Ectodermal cell (in vitro differentiated cells): ENCODE measurements around the gene TRIO.

ENCODE experiments used
- H3K27ac ChIP-seq: 2 replicates; pipeline ENCODE4 v1.7.0; 2013; ENCODE audit warnings: mild to moderate bottlenecking, low read depth, low read length; ENCODE audit not compliant: insufficient read depth, poor library complexity, severe bottlenecking
- H3K27me3 ChIP-seq: 2 replicates; pipeline ENCODE4 v1.7.0; 2013; ENCODE audit warnings: mild to moderate bottlenecking, low read length; ENCODE audit not compliant: insufficient read depth, control insufficient read depth, poor library complexity, severe bottlenecking
- H3K36me3 ChIP-seq: one replicate; pipeline ENCODE4 v1.7.0; 2013; ENCODE audit warnings: low read length; ENCODE audit not compliant: control insufficient read depth, insufficient read depth
- H3K4me1 ChIP-seq: one replicate; pipeline ENCODE4 v1.7.0; 2013; ENCODE audit warnings: low read length; ENCODE audit not compliant: control insufficient read depth, insufficient read depth
- H3K4me3 ChIP-seq: 2 replicates; pipeline ENCODE4 v1.7.0; 2013; ENCODE audit warnings: low read depth, low read length, control low read depth; ENCODE audit not compliant: insufficient read depth
- H3K9me3 ChIP-seq: 2 replicates; pipeline ENCODE4 v1.7.0; 2013; ENCODE audit warnings: mild to moderate bottlenecking, low read length, moderate library complexity; ENCODE audit not compliant: control insufficient read depth
- WGBS, 2 experiments: methylation state at CpG; one replicate each; pipeline ENCODE4 v1.1.7; 2013; ENCODE audit warnings: missing lambda C conversion rate in 2 of 2; 5-methylcytosine and 5-hydroxymethylcytosine counted together

TRIO gene

GRCh38 chr5:14497311-14497710 is 354.2 kb downstream of the TRIO start:
- Histone ChIP-seq H3K36me3 (peaks cover 15% of the 10 kb centered on the region), H3K4me1 (no peaks in the 10 kb centered on the region), H3K4me3 (no peak overlapping the region), H3K9me3 (no peaks in the 10 kb centered on the region), H3K27me3 (no peaks in the 10 kb centered on the region), H3K27ac (no peak overlapping the region)
- WGBS, 2 experiments: 96 to 98% methylated on average over 7 of the region's 7 CpGs

- no peaks in the 10 kb centered on the region for H3K27me3 ChIP-seq
- H3K27ac ChIP-seq: no peak overlapping the region
- no peaks in the 10 kb centered on the region for H3K9me3 ChIP-seq
- WGBS, 2 experiments: 93 to 96% methylated on average over 18 of the region's 18 CpGs
- H3K4me1 ChIP-seq: no peaks in the 10 kb centered on the region
- peaks cover 16% of the 10 kb centered on the region for H3K36me3 ChIP-seq
- no peak overlapping the region for H3K4me3 ChIP-seq
These were observed 358.5 kb downstream of the TRIO start for GRCh38 chr5:14501353-14502293.

- Histone ChIP-seq H3K9me3 (no peaks in the 10 kb centered on the region), H3K4me1 (no peaks in the 10 kb centered on the region), H3K4me3 (no peak overlapping the region), H3K27ac (no peak overlapping the region), H3K27me3 (no peaks in the 10 kb centered on the region), H3K36me3 (peaks cover 16% of the 10 kb centered on the region)
- 93% methylated on average over 10 of the region's 10 CpGs for WGBS, 2 experiments
These were observed 359.1 kb downstream of the TRIO start for GRCh38 chr5:14502294-14502690.

- H3K27ac ChIP-seq: no peak overlapping the region
- WGBS, 2 experiments: 88 to 90% methylated on average over 9 of the region's 9 CpGs
- no peak overlapping the region for H3K4me3 ChIP-seq
- no peaks in the 10 kb centered on the region for H3K4me1 ChIP-seq
- H3K36me3 ChIP-seq: peaks cover 10% of the 10 kb centered on the region
- no peaks in the 10 kb centered on the region for H3K27me3 ChIP-seq
- no peaks in the 10 kb centered on the region for H3K9me3 ChIP-seq
These were observed 360.0 kb downstream of the TRIO start for GRCh38 chr5:14503017-14503680.

GRCh38 chr5:14503681-14504331 is 360.7 kb downstream of the TRIO start:
- H3K27ac ChIP-seq: no peak overlapping the region
- no peaks in the 10 kb centered on the region for H3K4me1 ChIP-seq
- H3K4me3 ChIP-seq: no peak overlapping the region
- H3K27me3 ChIP-seq: no peaks in the 10 kb centered on the region
- WGBS, 2 experiments: 93% methylated on average over 27 of the region's 27 CpGs
- H3K9me3 ChIP-seq: no peaks in the 10 kb centered on the region
- H3K36me3 ChIP-seq: peaks cover 6% of the 10 kb centered on the region

GRCh38 chr5:14504332-14504727 is 361.2 kb downstream of the TRIO start:
- Histone ChIP-seq H3K27me3 (no peaks in the 10 kb centered on the region), H3K27ac (no peak overlapping the region), H3K4me3 (no peak overlapping the region), H3K9me3 (no peaks in the 10 kb centered on the region), H3K4me1 (no peaks in the 10 kb centered on the region), H3K36me3 (peaks cover 6% of the 10 kb centered on the region)
- WGBS, 2 experiments: 93 to 94% methylated on average over 8 of the region's 8 CpGs

- H3K27ac ChIP-seq: no peak overlapping the region
- no peaks in the 10 kb centered on the region for H3K4me1 ChIP-seq
- H3K36me3 ChIP-seq: peaks cover 6% of the 10 kb centered on the region
- 94 to 95% methylated on average over 11 of the region's 11 CpGs for WGBS, 2 experiments
- no peak overlapping the region for H3K4me3 ChIP-seq
- H3K9me3 ChIP-seq: no peaks in the 10 kb centered on the region
- H3K27me3 ChIP-seq: no peaks in the 10 kb centered on the region
These were observed 361.7 kb downstream of the TRIO start for GRCh38 chr5:14504816-14505215.

- H3K4me1 ChIP-seq: no peaks in the 10 kb centered on the region
- H3K9me3 ChIP-seq: no peaks in the 10 kb centered on the region
- WGBS, 2 experiments: 91 to 92% methylated on average over 22 to 23 of the region's 23 CpGs
- no peaks in the 10 kb centered on the region for H3K27me3 ChIP-seq
- peaks cover 6% of the 10 kb centered on the region for H3K36me3 ChIP-seq
- no peak overlapping the region for H3K4me3 ChIP-seq
- H3K27ac ChIP-seq: no peak overlapping the region
These were observed 362.4 kb downstream of the TRIO start for GRCh38 chr5:14505310-14506139.

- Histone ChIP-seq H3K4me1 (no peaks in the 10 kb centered on the region), H3K27ac (no peak overlapping the region), H3K4me3 (no peak overlapping the region), H3K9me3 (no peaks in the 10 kb centered on the region), H3K36me3 (peaks cover 6% of the 10 kb centered on the region), H3K27me3 (no peaks in the 10 kb centered on the region)
- 91 to 93% methylated on average over 7 of the region's 7 CpGs for WGBS, 2 experiments
These were observed 363.0 kb downstream of the TRIO start for GRCh38 chr5:14506140-14506538.
